ENCODE results near the gene WFIKKN2.
A peak's percentile ranks its signal among the peaks of the same experiment; 100 is the strongest.

The WFIKKN2 gene

GRCh38 chr17:50808888-50809287 is 26.5 kb upstream of the WFIKKN2 start:
- DNase-seq = no peak

GRCh38 chr17:50813583-50813982 is 21.8 kb upstream of the WFIKKN2 start:
- DNase-seq = no peak

DNA sequence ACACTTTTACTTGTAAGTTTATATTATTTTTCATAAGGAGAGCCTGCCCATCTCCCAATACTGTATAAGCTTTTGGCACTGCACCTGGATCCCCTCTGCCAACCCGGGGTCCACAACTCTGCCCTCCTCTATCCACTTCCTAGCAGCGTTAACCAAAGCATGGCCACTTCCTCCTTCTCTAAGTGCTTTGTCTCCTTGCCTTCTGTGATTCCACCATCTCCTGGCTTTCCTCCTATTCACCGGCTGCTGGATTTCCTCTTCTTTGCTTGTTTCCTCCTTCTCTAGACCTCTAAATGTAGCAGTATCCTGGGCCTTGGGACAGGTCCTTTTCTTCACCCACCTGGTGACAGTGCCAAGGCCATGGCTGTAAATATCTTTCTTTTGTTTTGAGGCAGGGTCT is 20.0 kb upstream of the WFIKKN2 start:
- no peak for DNase-seq

GRCh38 chr17:50816271-50816670 is 19.1 kb upstream of the WFIKKN2 start:
- DNase-seq = no peak

- peak; percentile 48 for DNase-seq
Observed at GRCh38 chr17:50816771-50817751, 18.3 kb upstream of the WFIKKN2 start.

- DNase-seq = no peak
Observed at GRCh38 chr17:50817838-50818237, 17.5 kb upstream of the WFIKKN2 start.

DNA sequence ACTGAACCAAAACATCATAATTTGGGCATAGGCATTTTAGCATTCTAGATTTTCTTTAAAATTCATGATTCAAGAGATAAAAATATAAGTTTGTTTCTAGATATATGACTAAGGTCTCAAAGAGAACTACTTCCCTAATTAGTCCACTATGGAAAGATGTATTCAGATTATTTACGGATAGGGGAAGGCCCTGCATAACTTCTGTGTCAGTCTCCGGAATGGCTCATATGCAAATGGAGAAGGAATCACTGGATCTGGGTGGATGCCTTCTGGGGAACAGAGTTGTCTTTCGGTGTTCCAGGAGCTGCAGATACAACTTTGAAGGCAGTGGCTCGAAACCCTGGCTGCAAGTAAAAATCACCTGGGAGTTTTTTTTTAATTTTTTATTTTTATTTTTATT is 17.1 kb upstream of the WFIKKN2 start:
- no peak for DNase-seq

DNA sequence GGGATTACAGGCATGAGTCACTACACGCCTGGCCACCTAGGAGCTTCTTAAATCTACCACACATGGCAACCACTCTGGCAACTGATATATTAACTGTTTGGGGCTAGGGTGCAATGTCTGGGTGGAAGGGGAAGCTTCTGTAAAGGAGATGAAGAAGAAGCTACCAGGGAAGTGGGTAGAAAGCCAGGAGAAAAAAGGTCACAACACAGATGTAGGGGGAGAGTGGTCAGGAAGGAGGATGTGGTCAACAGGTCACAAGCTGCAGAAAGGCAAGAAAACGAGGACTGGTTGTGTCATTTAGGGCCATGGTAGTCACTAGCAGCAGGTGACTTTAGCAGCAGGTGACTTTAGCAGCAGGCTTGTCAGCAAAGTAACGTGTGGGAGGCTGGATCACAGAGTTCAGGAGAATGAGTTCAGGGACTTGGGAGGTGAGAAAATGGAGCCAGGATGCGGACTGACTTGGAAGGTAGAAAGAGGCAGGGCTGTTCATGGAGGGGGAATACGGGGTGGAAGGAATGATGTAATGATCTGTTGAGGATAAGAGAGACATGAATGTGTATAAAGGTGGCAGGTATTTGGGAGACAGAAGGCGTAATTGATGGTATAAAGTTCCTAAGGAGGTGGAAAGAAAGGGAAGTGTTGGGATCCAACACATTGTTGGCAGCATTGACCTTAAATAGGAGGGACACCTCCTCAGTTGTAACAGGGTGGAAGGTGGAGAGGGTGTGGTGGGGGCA is 16.3 kb upstream of the WFIKKN2 start:
- DNase-seq = no peak

GRCh38 chr17:50820651-50821050 is 14.7 kb upstream of the WFIKKN2 start:
- DNase-seq = no peak

DNA sequence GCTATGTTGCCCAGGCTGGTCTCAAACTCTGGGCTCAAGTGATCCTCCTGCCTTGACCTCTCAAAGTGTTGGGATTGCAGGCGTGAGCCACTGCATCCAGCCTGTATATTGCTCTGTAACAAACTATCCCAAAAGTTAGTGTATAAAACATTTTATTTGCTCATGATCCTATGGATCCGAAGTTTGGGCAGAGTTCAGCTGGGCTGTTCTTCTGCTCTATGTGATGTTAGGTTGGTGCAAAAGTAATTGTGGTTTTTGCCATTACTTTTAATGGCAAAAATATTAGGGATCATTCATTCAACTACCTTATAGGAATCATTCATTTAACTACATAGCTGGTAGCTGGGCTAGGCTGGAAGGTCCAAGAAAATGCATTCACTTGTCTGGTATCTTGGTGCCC is 12.8 kb upstream of the WFIKKN2 start:
- DNase-seq = no peak

GRCh38 chr17:50824429-50824828 is 11.0 kb upstream of the WFIKKN2 start:
- no peak for DNase-seq

GRCh38 chr17:50825188-50825587 is 10.2 kb upstream of the WFIKKN2 start:
- no peak for DNase-seq

DNA sequence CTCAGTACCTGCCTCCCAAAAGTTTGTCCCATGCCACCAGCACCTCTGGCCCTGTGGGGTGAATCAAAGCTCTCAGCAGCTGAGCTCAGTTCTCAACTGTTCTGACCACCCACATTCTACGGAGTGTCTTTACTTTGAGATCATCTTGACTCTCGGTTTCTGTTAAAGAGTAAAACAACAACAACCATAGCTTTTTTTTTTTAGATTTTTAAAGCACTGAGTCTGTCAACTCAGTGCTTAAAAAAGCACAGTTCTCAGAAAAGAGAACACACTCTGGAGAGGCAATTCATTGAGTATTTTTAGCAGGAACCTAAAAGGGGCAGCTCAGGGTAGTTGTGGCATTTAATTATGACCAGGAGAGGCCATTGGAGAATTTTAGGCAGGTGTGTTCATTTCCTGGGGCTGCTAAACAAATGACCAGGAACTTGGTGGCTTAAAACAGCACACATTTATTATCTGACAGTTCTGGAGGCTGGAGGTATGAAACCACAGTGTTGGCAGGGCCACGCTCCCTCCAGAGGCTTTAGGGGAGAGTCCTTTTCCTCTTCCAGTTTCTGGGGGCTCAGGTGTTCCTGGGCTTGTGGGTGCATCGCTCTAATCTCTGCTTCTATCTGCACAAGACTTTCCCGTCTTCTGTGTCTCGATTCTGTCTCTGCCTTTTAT is 6.7 kb upstream of the WFIKKN2 start:
- no peak for DNase-seq

DNA sequence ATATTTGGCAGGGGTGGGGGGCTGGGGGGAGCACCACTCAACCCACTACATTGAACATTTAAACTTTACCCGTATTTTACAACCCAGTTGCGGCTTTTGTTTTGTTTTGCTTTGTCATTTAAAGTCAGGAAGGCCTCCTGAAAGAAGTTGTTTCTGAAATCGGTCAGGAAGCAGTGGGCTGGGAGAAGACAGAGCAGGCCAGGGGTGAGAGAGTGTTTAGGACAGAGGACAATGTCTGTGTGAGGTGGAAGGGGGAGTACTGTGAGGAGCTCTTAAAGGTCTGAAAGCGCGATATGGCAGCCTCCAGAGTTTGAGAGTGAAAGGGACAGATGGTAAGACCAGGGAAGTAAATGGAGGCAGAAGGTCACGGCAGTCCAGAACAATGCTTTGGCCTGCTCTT is 6.1 kb upstream of the WFIKKN2 start:
- no peak for DNase-seq

GRCh38 chr17:50830352-50830751 is 5.0 kb upstream of the WFIKKN2 start:
- DNase-seq = no peak

DNA sequence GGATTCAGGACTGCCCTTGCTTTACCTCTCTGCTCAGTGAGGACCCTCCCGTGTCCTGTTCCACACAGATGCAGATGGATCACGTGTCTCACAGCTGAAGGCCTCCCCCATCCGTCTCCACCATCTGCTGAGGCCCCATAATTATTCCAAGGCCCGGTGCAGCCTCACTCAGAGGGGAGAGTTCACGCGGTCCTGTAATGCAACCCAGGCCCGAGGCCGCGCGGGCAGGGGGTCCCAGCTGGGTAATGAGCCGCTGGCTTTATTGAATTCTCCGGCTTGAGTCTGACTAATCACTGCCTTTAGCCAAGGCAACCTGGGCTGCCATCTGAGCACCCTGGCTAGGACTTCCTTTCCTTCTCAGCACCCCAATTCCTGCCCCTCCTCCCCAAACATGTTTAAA is 4.4 kb upstream of the WFIKKN2 start:
- no peak for DNase-seq

GRCh38 chr17:50831471-50831928 is 3.9 kb upstream of the WFIKKN2 start:
- DNase-seq = no peak

- no peak for DNase-seq
Observed at GRCh38 chr17:50832267-50832863, 3.0 kb upstream of the WFIKKN2 start.

DNA sequence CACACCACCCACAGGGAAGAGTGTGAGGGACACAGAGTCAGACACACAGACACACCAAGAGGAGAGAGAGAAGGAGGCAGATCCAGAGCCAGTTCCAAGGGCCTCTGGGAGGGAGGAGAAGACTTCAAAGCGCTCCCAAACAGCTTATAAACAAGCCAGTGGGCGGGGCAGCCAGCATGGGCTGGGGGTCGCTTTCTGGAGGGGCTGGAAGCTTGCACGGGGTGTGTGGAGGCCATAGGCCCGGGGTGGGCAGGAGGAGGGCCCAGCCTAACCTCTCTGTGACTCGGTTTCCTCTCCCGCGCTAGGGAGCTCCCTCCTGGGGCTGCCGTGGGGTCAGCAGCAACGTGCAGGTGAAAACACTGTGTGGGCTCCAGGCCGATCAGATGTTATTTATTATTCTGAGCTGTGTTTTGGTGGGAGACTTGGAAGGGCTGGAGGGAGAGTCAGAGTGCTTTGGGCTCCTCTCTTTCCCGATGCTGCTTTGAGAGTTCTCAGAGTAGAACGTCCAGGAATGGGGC is 2.5 kb upstream of the WFIKKN2 start:
- DNase-seq = no peak

DNA sequence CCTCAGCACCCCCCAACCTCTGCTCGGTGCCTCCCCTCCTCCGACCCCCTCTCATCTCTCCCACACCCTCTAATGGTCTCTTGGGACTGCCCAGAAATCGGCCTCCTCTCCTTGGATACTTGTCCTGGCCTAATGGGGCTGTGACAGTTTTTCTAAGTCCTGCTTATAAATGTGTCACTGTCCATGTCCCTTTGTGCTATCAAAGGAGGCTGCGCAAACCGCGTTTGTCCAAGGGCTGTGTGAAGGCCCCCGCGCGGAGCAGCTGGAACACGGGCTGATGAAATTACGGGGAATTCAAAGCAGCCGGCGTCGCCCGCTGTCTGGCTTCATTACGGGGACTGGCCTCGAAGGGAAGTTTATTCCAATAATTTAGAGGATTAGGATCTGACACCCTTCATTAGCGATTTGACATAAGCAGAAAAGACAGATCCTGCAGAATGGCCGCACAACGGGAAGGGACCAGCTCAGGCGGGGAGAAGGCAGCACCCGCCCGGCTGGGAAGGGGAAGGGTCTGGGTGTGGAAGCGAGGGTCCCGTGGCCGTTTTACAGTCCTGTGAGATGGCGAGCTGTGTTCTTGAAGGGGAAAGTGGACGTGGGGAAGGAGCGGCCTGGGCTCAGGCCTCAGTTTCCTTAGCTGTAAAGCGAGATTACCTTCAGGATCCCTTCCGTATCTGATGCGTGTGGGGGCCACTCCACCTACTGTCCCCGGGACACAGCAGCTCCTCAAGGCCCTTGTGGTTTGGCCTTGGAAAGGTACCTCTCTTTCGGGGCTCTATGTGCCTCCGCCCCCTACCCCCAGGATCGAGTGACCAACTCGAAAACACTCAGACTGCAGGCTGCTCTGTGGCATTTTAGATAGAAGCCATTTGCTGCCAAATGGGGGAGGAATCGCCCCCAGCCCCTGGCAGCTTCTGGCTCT is 1.6 kb upstream of the WFIKKN2 start:
- no peak for DNase-seq
